ENCODE results near the gene BCAS3. TPM values are rescaled to one million over a fixed set of nuclear protein-coding genes. Genes with fewer than 3 reads are reported as not detected.

The BCAS3 gene
- 29.6 TPM for total RNA-seq
- long read RNA-seq, full-length matches to known transcripts = 4 of 31 reads
- long read RNA-seq, partial matches to known transcripts = 2 of 31 reads
- long read RNA-seq, other reads (novel, unspliced or antisense) = 25 of 31 reads

DNA sequence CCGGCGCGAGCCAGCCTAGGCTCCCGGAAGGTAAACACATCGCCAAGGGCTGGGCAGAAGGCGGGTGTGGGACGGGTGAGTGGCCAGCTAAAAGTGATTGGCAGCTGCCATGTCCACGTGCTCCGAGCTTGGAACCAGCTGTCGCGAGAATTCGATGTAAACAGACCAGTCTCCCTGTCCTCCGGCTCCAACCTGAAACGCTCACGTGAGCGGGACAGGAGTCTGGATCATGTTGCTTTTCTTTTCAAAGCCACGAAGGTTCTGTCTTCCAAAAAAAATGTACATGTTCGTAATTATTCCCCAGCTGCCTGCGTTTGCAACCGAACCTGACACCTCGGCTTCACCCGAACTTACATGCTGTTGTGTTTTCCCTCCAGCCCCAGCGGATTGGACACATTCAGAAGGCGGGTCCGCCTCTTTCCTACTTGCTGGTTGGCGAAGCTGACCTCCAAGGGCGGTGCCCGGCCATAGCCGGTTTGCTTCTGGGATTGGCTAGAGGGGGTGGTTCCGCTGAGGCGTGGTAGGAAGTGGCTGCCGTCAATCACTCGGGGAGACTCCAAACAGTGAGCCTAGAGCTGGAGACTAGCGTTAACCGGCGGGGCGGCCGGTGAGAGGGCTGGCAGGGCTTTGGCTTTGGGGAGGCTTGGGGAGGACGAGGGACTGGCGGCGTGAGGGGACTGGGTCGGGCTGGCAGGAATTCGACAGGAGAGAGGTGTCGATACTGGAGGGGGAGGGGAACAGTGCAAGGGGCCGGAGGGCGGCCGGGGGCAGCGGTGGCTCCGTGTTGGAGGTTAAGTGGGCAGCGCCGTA, at the start of gene BCAS3:
BCAS3 (plus strand) TSS at position 544 of the 810 bp plus-strand sequence.
- H3K27me3 ChIP-seq (ENCODE audit: low read depth) = no peaks in the 10 kb centered on the region
- intact Hi-C loops (cut with DNase I) = no loop called here
- DNase-seq = peak; percentile 98
- peaks cover 17% of the 10 kb centered on the region for H3K4me1 ChIP-seq
- peak; percentile 99 for ATAC-seq
- peak within 1 kb of the TSS; percentile 86 for H3K4me3 ChIP-seq
- no peaks in the 10 kb centered on the region for H3K9me3 ChIP-seq
- TF ChIP-seq, protein P1, sequence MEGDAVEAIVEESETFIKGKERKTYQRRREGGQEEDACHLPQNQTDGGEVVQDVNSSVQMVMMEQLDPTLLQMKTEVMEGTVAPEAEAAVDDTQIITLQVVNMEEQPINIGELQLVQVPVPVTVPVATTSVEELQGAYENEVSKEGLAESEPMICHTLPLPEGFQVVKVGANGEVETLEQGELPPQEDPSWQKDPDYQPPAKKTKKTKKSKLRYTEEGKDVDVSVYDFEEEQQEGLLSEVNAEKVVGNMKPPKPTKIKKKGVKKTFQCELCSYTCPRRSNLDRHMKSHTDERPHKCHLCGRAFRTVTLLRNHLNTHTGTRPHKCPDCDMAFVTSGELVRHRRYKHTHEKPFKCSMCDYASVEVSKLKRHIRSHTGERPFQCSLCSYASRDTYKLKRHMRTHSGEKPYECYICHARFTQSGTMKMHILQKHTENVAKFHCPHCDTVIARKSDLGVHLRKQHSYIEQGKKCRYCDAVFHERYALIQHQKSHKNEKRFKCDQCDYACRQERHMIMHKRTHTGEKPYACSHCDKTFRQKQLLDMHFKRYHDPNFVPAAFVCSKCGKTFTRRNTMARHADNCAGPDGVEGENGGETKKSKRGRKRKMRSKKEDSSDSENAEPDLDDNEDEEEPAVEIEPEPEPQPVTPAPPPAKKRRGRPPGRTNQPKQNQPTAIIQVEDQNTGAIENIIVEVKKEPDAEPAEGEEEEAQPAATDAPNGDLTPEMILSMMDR (IDR thresholded peaks at IDR 0.05) = no peak
- H3K27ac ChIP-seq = peak within 1 kb of the TSS; percentile 82
- H3K36me3 ChIP-seq = peaks cover 19% of the 10 kb centered on the region

DNA sequence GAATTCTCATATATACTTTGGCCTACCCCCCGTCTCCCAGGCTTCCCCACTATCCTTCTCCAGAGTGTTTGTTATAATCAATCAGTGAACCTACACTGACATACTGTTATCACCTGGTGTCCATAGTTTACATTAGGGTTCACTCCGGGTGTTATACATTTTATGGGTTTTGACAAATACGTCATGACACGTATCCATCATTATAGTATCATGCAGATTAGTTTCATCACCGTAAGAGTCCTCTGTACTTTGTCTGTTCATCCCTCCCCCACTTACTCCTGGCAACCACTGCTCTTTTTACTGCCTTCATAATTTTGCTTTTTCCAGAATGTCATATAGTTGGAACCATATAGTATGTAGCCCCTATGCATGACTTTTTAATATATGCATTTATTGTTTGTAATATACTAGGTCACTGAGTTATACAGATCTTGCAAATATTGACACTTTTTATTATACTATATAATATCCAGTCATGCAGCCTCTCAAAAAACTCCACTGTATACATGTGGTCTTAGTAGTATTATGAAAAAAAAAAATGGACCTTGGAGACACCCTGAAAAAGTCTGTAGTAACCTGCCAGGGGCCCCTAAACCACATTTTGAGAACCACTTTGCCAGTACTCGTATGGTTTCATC, 49.3 kb upstream of the BCAS3 start:
- no peak for ATAC-seq
- no peaks in the 10 kb centered on the region for H3K9me3 ChIP-seq

DNA sequence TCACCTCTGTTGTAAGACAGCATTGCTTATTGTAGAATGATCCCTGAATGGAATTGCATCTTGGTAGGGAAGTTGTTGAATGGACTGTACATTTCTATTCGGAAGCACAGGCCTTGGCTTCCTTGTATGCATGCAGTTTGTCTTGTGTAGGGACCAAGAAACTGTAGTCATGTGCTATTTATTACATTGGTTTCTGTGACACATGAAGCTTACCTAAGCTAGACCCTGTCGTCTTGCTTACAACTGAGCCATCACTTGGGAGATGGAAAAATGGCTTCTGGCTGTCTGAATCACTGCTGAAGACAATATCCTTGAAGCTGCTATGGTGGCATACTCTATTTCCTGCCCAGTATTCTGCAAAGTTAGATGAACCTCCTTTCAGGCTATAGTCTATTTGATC, 48.5 kb upstream of the BCAS3 start:
- DNase-seq (no peak), ATAC-seq (no peak)
- Histone ChIP-seq H3K4me3 (no peak overlapping the region), H3K27ac (no peak overlapping the region), H3K9me3 (no peaks in the 10 kb centered on the region), H3K36me3 (peaks cover 40% of the 10 kb centered on the region), H3K27me3 (ENCODE audit: low read depth) (no peaks in the 10 kb centered on the region), H3K4me1 (no peaks in the 10 kb centered on the region)
- TF ChIP-seq, protein P1 (IDR thresholded peaks at IDR 0.05) = no peak
- intact Hi-C loops (cut with DNase I) = no loop called here

More for the DNA sequence above, 49.3 kb upstream of the BCAS3 start:
- intact Hi-C loops (cut with DNase I) = no loop called here
- H3K4me3 ChIP-seq = no peak overlapping the region
- H3K27me3 ChIP-seq (ENCODE audit: low read depth) = no peaks in the 10 kb centered on the region
- peaks cover 35% of the 10 kb centered on the region for H3K36me3 ChIP-seq
- no peak for DNase-seq
- no peak overlapping the region for H3K27ac ChIP-seq
- TF ChIP-seq, protein P1 (IDR thresholded peaks at IDR 0.05) = no peak
- no peaks in the 10 kb centered on the region for H3K4me1 ChIP-seq

DNA sequence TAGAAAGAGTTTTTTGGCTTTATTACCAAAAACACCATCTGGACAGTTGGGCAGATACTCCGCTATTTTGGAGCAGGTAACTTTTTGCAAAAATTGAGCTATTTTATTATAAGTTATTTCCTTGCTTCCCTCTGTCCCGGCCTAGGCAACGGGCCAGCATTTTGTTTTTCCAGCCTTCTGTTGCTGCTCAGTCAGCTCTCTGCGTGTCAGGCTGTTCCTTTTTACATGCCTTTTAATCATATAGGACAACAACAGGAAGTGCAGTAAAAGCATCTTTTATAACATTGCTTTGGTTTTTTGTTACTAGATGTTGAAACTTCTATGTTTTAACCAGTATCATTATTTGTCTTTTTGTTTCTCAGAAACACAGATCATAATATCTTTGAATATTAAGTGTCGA, 47.3 kb upstream of the BCAS3 start:
- TF ChIP-seq, protein P1 (IDR thresholded peaks at IDR 0.05) = no peak
- intact Hi-C loops (cut with DNase I) = no loop called here
- H3K36me3 ChIP-seq = peaks cover 40% of the 10 kb centered on the region

DNA sequence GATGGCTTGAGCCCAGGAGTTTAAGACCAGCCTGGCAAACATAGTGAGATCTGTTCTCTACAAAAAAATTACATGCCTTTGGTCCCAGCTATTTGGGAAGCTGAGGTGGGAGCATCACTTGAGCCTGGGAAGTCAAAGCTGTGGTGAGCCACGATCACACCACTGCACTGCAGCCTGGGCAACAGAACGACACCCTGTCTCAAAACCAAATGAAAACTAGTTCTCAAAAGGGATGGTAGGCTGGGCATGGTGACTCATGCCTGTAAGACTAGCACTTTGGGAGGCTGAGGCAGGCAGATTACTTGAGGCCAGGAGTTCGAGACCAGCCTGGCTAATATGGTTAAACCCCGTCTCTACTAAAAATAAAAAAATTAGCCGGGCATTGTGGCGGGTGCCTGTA, 46.5 kb upstream of the BCAS3 start:
- no peaks in the 10 kb centered on the region for H3K27me3 ChIP-seq (ENCODE audit: low read depth)
- H3K9me3 ChIP-seq = no peaks in the 10 kb centered on the region
- no peaks in the 10 kb centered on the region for H3K4me1 ChIP-seq
- intact Hi-C loops (cut with DNase I) = no loop called here
- ATAC-seq (no peak), DNase-seq (no peak)
- peaks cover 39% of the 10 kb centered on the region for H3K36me3 ChIP-seq
- H3K4me3 ChIP-seq = no peak overlapping the region
- no peak overlapping the region for H3K27ac ChIP-seq
- TF ChIP-seq, protein P1 (IDR thresholded peaks at IDR 0.05) = no peak

More for the DNA sequence above, 47.3 kb upstream of the BCAS3 start:
- Histone ChIP-seq H3K27ac (no peak overlapping the region), H3K27me3 (ENCODE audit: low read depth) (no peaks in the 10 kb centered on the region), H3K9me3 (no peaks in the 10 kb centered on the region), H3K4me3 (no peak overlapping the region), H3K4me1 (no peaks in the 10 kb centered on the region)
- DNase-seq (no peak), ATAC-seq (no peak)
